Hepatocyte (in vitro differentiated cells): ENCODE data around the gene ZBTB16. TPM values are rescaled to one million over a fixed set of nuclear protein-coding genes. Genes with fewer than 3 reads are reported as not detected.

Experiments
- DNase-seq: peaks from one replicate; pipeline ENCODE4 v3.0.0-alpha.2; 2016; ENCODE audit warnings: low spot score
- H2AFZ ChIP-seq: fragments of 200-600 bp; sonication (generic); 2 replicates; pipeline ENCODE4 v1.6.0; 2016; ENCODE audit warnings: antibody characterized with exemption, mild to moderate bottlenecking
- H3K27ac ChIP-seq: fragments of 200-600 bp; sonication (generic); 2 replicates; pipeline ENCODE4 v1.5.1; 2016; ENCODE audit warnings: mild to moderate bottlenecking
- H3K27me3 ChIP-seq: fragments of 200-600 bp; sonication (generic); 2 replicates; pipeline ENCODE4 v1.6.1; 2016
- H3K36me3 ChIP-seq: fragments of 200-600 bp; sonication (generic); replicated peaks from 2 replicates; pipeline ENCODE4 v1.5.1; 2016; ENCODE audit warnings: low read depth; ENCODE audit not compliant: insufficient read depth
- H3K4me1 ChIP-seq: fragments of 200-600 bp; sonication (generic); 2 replicates; pipeline ENCODE4 v1.5.1; 2016; ENCODE audit warnings: mild to moderate bottlenecking, moderate library complexity; ENCODE audit not compliant: insufficient read depth
- H3K4me2 ChIP-seq: fragments of 200-600 bp; sonication (generic); 2 replicates; pipeline ENCODE4 v1.6.0; 2016
- H3K4me3 ChIP-seq: fragments of 200-600 bp; sonication (generic); 2 replicates; pipeline ENCODE4 v1.5.1; 2016; ENCODE audit warnings: mild to moderate bottlenecking
- H3K79me2 ChIP-seq: fragments of 200-600 bp; sonication (generic); 2 replicates; pipeline ENCODE4 v1.6.0; 2017; ENCODE audit warnings: mild to moderate bottlenecking
- H3K9me2 ChIP-seq: fragments of 200-600 bp; sonication (generic); replicated peaks from 2 replicates; pipeline ENCODE4 v1.6.0; 2017; ENCODE audit warnings: mild to moderate bottlenecking; ENCODE audit not compliant: insufficient read depth
- H3K9me3 ChIP-seq: fragments of 200-600 bp; sonication (generic); 2 replicates; pipeline ENCODE4 v1.5.1; 2016; ENCODE audit warnings: low read depth, mild to moderate bottlenecking
- H4K20me1 ChIP-seq: fragments of 200-600 bp; sonication (generic); 2 replicates; pipeline ENCODE4 v1.6.0; 2016; ENCODE audit warnings: mild to moderate bottlenecking; ENCODE audit not compliant: insufficient read depth, poor library complexity, severe bottlenecking
- EZH2 ChIP-seq: fragments of 200-600 bp; sonication (generic); IDR thresholded peaks from 2 replicates; pipeline ENCODE4 v1.6.1; 2016; ENCODE audit warnings: antibody characterized with exemption, mild to moderate bottlenecking, borderline replicate concordance
- EZH2phosphoT487 ChIP-seq: fragments of 200-600 bp; sonication (generic); IDR thresholded peaks from one replicate; pipeline ENCODE4 v1.6.1; 2018; ENCODE audit warnings: antibody characterized with exemption, mild to moderate bottlenecking, low read depth, moderate library complexity; ENCODE audit not compliant: unreplicated experiment, severe bottlenecking
- WGBS: methylation state at CpG from one replicate; pipeline ENCODE4 v1.1.6; 2016; ENCODE audit warnings: low lambda C conversion rate; ENCODE audit errors: missing lambda C conversion rate; 5-methylcytosine and 5-hydroxymethylcytosine counted together
- polyA plus RNA-seq: library from polyadenylated mRNA; unstranded; fragments of >200 nt; fragmentation: Nextera tagmentation; extraction: Ambion mirVana; gene quantifications from 2 replicates; pipeline ENCODE4 v1.2.1, GENCODE V29; 2016
- total RNA-seq: library from RNA; depleted of rRNA; stranded (reverse); fragments of >200 nt; gene quantifications from 2 replicates; pipeline ENCODE4 v1.2.3, GENCODE V29; 2014
- TF ChIP-seq, protein P1 (sequence below): fragments of 200-600 bp; sonication (generic); IDR thresholded peaks from 2 replicates; pipeline ENCODE4 v1.5.1; 2016; ENCODE audit warnings: antibody characterized with exemption, mild to moderate bottlenecking; ENCODE audit not compliant: poor library complexity

Gene ZBTB16
- total and polyA plus RNA-seq, 2 experiments from 2014 or later: 30.1 to 52.3 TPM

- H3K4me1 ChIP-seq: peaks cover 95% of the 10 kb centered on the region
Observed at GRCh38 chr11:114175706-114176105, 116.2 kb downstream of the ZBTB16 start.

DNA sequence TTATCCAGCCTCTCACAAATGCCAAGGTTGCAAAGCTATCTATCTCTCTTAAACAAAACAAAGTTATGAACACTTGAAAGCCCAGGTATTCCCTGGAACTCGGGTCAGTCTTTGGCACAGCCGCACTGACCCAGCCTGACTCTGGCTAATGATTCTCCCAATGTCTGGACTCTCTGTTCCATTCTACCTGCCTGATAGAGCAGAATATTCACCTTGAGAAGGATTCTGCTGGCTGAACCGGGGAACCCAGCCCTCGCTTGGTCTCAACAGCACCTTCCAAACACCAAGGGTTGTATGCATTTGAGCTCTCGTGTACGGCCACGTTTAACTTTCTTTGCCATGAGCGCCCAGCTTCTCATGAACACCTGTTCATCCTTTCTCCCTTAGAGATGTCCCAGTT is 116.8 kb downstream of the ZBTB16 start:
- Histone ChIP-seq H4K20me1 (no peaks in the 10 kb centered on the region), H3K4me2 (no peak overlapping the region), H3K79me2 (peaks cover 54% of the 10 kb centered on the region), H2AFZ (no peak overlapping the region), H3K4me3 (no peak overlapping the region), H3K9me3 (no peaks in the 10 kb centered on the region), H3K9me2 (no peaks in the 10 kb centered on the region), H3K4me1 (peaks cover 91% of the 10 kb centered on the region), H3K27me3 (no peaks in the 10 kb centered on the region), H3K36me3 (no peaks in the 10 kb centered on the region), H3K27ac (peak overlapping the region; percentile 91)
- no peak for TF ChIP-seq EZH2phosphoT487
- TF ChIP-seq, protein P1, sequence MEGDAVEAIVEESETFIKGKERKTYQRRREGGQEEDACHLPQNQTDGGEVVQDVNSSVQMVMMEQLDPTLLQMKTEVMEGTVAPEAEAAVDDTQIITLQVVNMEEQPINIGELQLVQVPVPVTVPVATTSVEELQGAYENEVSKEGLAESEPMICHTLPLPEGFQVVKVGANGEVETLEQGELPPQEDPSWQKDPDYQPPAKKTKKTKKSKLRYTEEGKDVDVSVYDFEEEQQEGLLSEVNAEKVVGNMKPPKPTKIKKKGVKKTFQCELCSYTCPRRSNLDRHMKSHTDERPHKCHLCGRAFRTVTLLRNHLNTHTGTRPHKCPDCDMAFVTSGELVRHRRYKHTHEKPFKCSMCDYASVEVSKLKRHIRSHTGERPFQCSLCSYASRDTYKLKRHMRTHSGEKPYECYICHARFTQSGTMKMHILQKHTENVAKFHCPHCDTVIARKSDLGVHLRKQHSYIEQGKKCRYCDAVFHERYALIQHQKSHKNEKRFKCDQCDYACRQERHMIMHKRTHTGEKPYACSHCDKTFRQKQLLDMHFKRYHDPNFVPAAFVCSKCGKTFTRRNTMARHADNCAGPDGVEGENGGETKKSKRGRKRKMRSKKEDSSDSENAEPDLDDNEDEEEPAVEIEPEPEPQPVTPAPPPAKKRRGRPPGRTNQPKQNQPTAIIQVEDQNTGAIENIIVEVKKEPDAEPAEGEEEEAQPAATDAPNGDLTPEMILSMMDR: no peak
- TF ChIP-seq EZH2: no peak
- no peak for DNase-seq
- WGBS: 82% methylated on average over 8 of the region's 8 CpGs

More at GRCh38 chr11:114175706-114176105, 116.2 kb downstream of the ZBTB16 start:
- 73% methylated on average over 6 of the region's 6 CpGs for WGBS
- no peak overlapping the region for H2AFZ ChIP-seq
- peak overlapping the region; percentile 91 for H3K27ac ChIP-seq
- no peaks in the 10 kb centered on the region for H3K36me3 ChIP-seq
- no peak for DNase-seq
- H4K20me1 ChIP-seq: no peaks in the 10 kb centered on the region
- H3K27me3 ChIP-seq: no peaks in the 10 kb centered on the region
- TF ChIP-seq, protein P1: no peak
- TF ChIP-seq EZH2 (no peak), EZH2phosphoT487 (no peak)
- no peak overlapping the region for H3K4me2 ChIP-seq
- peaks cover 53% of the 10 kb centered on the region for H3K79me2 ChIP-seq
- no peaks in the 10 kb centered on the region for H3K9me3 ChIP-seq
- no peaks in the 10 kb centered on the region for H3K9me2 ChIP-seq
- no peak overlapping the region for H3K4me3 ChIP-seq

DNA sequence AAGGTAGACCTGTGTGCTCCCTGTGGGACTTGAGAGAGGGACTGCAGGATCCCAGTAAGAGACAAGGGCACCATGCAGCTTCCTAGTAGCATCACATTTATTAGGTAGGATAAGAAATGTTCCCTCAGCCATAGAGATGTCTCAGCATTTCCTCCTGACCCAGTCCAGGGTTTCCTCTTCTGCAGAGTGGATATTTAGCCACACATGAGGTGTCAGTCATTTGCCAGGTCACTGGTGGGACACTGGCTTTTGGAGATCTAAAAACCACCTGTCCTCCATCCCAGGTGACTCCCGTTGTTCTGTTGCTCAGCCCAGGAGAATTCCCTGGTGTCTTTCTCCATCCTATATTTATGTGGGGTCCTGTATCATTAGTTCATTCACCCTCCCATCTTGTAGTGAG is 119.1 kb downstream of the ZBTB16 start:
- TF ChIP-seq EZH2phosphoT487: no peak
- no peak for TF ChIP-seq EZH2
- TF ChIP-seq, protein P1: no peak
- peak overlapping the region; percentile 91 for H3K27ac ChIP-seq
- no peaks in the 10 kb centered on the region for H3K27me3 ChIP-seq
- H3K9me3 ChIP-seq: no peaks in the 10 kb centered on the region
- H3K4me1 ChIP-seq: peaks cover 67% of the 10 kb centered on the region
- no peak overlapping the region for H2AFZ ChIP-seq
- peak overlapping the region; percentile 62 for H3K4me2 ChIP-seq
- H4K20me1 ChIP-seq: no peaks in the 10 kb centered on the region
- H3K9me2 ChIP-seq: no peaks in the 10 kb centered on the region
- H3K4me3 ChIP-seq: no peak overlapping the region
- no peak for DNase-seq
- peaks cover 52% of the 10 kb centered on the region for H3K79me2 ChIP-seq
- no peaks in the 10 kb centered on the region for H3K36me3 ChIP-seq
- 95% methylated on average over 1 of the region's 1 CpG for WGBS
